Right hindlimb (tissue), 1 donor: ENCODE results near the gene DIO1.

ENCODE experiments used
- DNase-seq: peaks from one replicate; pipeline ENCODE4 v3.0.0-alpha.2; 2018

The DIO1 gene

GRCh38 chr1:53943490-53944043 is 49.6 kb downstream of the DIO1 start:
- no peak for DNase-seq

- DNase-seq = peak; percentile 29
Observed at GRCh38 chr1:53944469-53945182, 50.6 kb downstream of the DIO1 start.

GRCh38 chr1:53945183-53945432 is 51.1 kb downstream of the DIO1 start:
- DNase-seq = no peak

GRCh38 chr1:53945433-53946251 is 51.7 kb downstream of the DIO1 start, which contains the start of gene IFT25:
TSS of gene IFT25 (minus strand) at chr1:53945699. CDS start at chr1:53940082, 5,617 bp downstream.
- peak; percentile 99 for DNase-seq

- no peak for DNase-seq
Observed at GRCh38 chr1:53946252-53947171, 52.5 kb downstream of the DIO1 start, which contains the start of gene LRRC42. TSS of gene LRRC42 (plus strand) at chr1:53946350. CDS start at chr1:53952000, 5,650 bp downstream.

GRCh38 chr1:53947172-53947907 is 53.4 kb downstream of the DIO1 start:
- DNase-seq = peak; percentile 41

- DNase-seq = no peak
Observed at GRCh38 chr1:53948291-53948690, 54.3 kb downstream of the DIO1 start.

GRCh38 chr1:53949023-53949990 is 55.3 kb downstream of the DIO1 start:
- peak; percentile 36 for DNase-seq

- no peak for DNase-seq
Observed at GRCh38 chr1:53951697-53952096, 57.7 kb downstream of the DIO1 start.

GRCh38 chr1:53954128-53954527 is 60.1 kb downstream of the DIO1 start:
- no peak for DNase-seq

GRCh38 chr1:53956308-53957168 is 62.6 kb downstream of the DIO1 start:
- DNase-seq = no peak

- DNase-seq = no peak
Observed at GRCh38 chr1:53957194-53957818, 63.3 kb downstream of the DIO1 start.

- no peak for DNase-seq
Observed at GRCh38 chr1:53959664-53960250, 65.8 kb downstream of the DIO1 start.
